B cell (primary cell): ENCODE results near the gene CCDC78.

Source experiments
- CTCF ChIP-seq: fragments of 200-600 bp; IDR thresholded peaks from one replicate; pipeline ENCODE4 v1.8.0; 2022; ENCODE audit warnings: antibody characterized with exemption, mild to moderate bottlenecking
- EZH2 ChIP-seq: IDR thresholded peaks from 2 replicates; pipeline ENCODE4 v1.6.1; 2012; ENCODE audit warnings: borderline replicate concordance, low read depth, mild to moderate bottlenecking, moderate library complexity, low read length; ENCODE audit not compliant: insufficient read depth, poor library complexity, severe bottlenecking

DNA sequence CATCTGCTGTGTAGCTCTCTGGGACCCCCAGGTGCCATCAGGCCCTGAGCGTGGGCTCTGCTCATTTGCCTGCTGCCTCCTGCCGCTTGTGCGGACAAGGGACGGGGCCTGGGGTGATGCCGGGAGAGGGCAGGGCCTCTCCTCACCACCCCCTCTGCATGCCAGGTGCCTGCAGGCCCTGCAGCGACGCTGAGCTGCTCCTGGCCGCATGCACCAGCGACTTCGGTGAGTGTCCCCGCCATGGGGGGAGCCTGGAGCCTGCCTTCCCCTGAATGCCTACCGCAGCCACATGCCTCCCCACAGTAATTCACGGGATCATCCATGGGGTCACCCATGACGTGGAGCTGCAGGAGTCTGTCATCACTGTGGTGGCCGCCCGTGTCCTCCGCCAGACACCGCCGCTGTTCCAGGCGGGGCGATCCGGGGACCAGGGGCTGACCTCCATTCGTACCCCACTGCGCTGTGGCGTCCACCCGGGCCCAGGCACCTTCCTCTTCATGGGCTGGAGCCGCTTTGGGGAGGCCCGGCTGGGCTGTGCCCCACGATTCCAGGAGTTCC lies 9.4 kb downstream of the CCDC78 start:
- no peak for TF ChIP-seq EZH2
- TF ChIP-seq CTCF = no peak
